HEK293 (cell line): ENCODE data around the gene SMURF1.

Experiments used
- FEZF1 ChIP-seq: fragments of 450-650 bp; formaldehyde crosslinking; IDR thresholded peaks from 2 replicates; pipeline ENCODE4 v1.5.1; 2016; ENCODE audit warnings: missing biosample characterization, missing genetic modification characterization
- GLI2 ChIP-seq: fragments of 450-650 bp; formaldehyde crosslinking; IDR thresholded peaks from 2 replicates; pipeline ENCODE4; 2017; ENCODE audit warnings: missing biosample characterization, missing genetic modification characterization, low read depth, borderline replicate concordance
- OSR2 ChIP-seq: fragments of 450-650 bp; formaldehyde crosslinking; IDR thresholded peaks from 2 replicates; pipeline ENCODE4 v1.5.1; 2016; ENCODE audit warnings: missing biosample characterization, missing genetic modification characterization
- PRDM1 ChIP-seq: fragments of 450-650 bp; formaldehyde crosslinking; IDR thresholded peaks from 2 replicates; pipeline ENCODE4; 2016; ENCODE audit warnings: missing biosample characterization, missing genetic modification characterization
- ZFP37 ChIP-seq: fragments of 450-650 bp; formaldehyde crosslinking; IDR thresholded peaks from 2 replicates; pipeline ENCODE4 v1.5.1; 2016; ENCODE audit warnings: missing biosample characterization, missing genetic modification characterization
- ZFP69B ChIP-seq: fragments of 450-650 bp; formaldehyde crosslinking; IDR thresholded peaks from 2 replicates; pipeline ENCODE4 v1.5.1; 2016; ENCODE audit warnings: missing biosample characterization, missing genetic modification characterization
- ZNF114 ChIP-seq: fragments of 450-650 bp; formaldehyde crosslinking; IDR thresholded peaks from 2 replicates; pipeline ENCODE4 v1.5.0; 2017; ENCODE audit warnings: missing biosample characterization, missing genetic modification characterization
- ZNF132 ChIP-seq: fragments of 450-650 bp; formaldehyde crosslinking; IDR thresholded peaks from 2 replicates; pipeline ENCODE4 v1.5.1; 2017; ENCODE audit warnings: missing biosample characterization, missing genetic modification characterization, borderline replicate concordance
- ZNF239 ChIP-seq: fragments of 450-650 bp; formaldehyde crosslinking; IDR thresholded peaks from 2 replicates; pipeline ENCODE4 v1.5.1; 2016; ENCODE audit warnings: missing biosample characterization, missing genetic modification characterization
- ZNF248 ChIP-seq: fragments of 450-650 bp; formaldehyde crosslinking; IDR thresholded peaks from 2 replicates; pipeline ENCODE4 v1.5.1; 2017; ENCODE audit warnings: missing biosample characterization, missing genetic modification characterization
- ZNF335 ChIP-seq: fragments of 450-650 bp; formaldehyde crosslinking; conservative IDR thresholded peaks from 2 replicates; pipeline ENCODE4 v1.5.1; 2016; ENCODE audit warnings: missing biosample characterization, missing genetic modification characterization
- ZNF530 ChIP-seq: fragments of 450-650 bp; formaldehyde crosslinking; IDR thresholded peaks from 2 replicates; pipeline ENCODE4 v1.5.1; 2016; ENCODE audit warnings: low read depth, missing biosample characterization, missing genetic modification characterization
- ZNF621 ChIP-seq: fragments of 450-650 bp; formaldehyde crosslinking; IDR thresholded peaks from 2 replicates; pipeline ENCODE4 v1.5.1; 2017; ENCODE audit warnings: missing biosample characterization, missing genetic modification characterization
- ZNF654 ChIP-seq: fragments of 450-650 bp; formaldehyde crosslinking; IDR thresholded peaks from 2 replicates; pipeline ENCODE4 v1.5.1; 2016; ENCODE audit warnings: low read depth, missing biosample characterization, missing genetic modification characterization
- ZNF658 ChIP-seq: fragments of 450-650 bp; formaldehyde crosslinking; IDR thresholded peaks from 2 replicates; pipeline ENCODE4; 2016; ENCODE audit warnings: missing biosample characterization, missing genetic modification characterization
- ZNF830 ChIP-seq: fragments of 450-650 bp; IDR thresholded peaks from 2 replicates; pipeline ENCODE4 v1.5.0; 2018; ENCODE audit warnings: missing biosample characterization, missing genetic modification characterization, low read depth, mild to moderate bottlenecking, moderate library complexity
- ZNF843 ChIP-seq: fragments of 450-650 bp; formaldehyde crosslinking; IDR thresholded peaks from 2 replicates; pipeline ENCODE4 v1.5.1; 2016; ENCODE audit warnings: missing biosample characterization, missing genetic modification characterization
- TF ChIP-seq, protein P1 (sequence below): fragments of 450-650 bp; formaldehyde crosslinking; IDR thresholded peaks from 2 replicates; pipeline ENCODE4 v1.5.1; 2016; ENCODE audit warnings: missing biosample characterization, missing genetic modification characterization
- TF ChIP-seq, protein P2 (sequence below): fragments of 450-650 bp; formaldehyde crosslinking; IDR thresholded peaks from 2 replicates; pipeline ENCODE4 v1.5.1; 2016; ENCODE audit warnings: missing biosample characterization, missing genetic modification characterization
- TF ChIP-seq, protein P3 (sequence below): fragments of 450-650 bp; formaldehyde crosslinking; IDR thresholded peaks from 2 replicates; pipeline ENCODE4 v1.5.1; 2016; ENCODE audit warnings: missing biosample characterization, missing genetic modification characterization
- TF ChIP-seq, protein P4 (sequence below): IDR thresholded peaks from 2 replicates; pipeline ENCODE4 v1.6.1; 2011; ENCODE audit warnings: mild to moderate bottlenecking, low read depth, low read length, borderline replicate concordance
- TF ChIP-seq, protein P5 (sequence below): fragments of 450-650 bp; formaldehyde crosslinking; IDR thresholded peaks from 2 replicates; pipeline ENCODE4 v1.5.1; 2017; ENCODE audit warnings: missing biosample characterization, missing genetic modification characterization
- TF ChIP-seq, protein P6 (sequence below): fragments of 450-650 bp; formaldehyde crosslinking; IDR thresholded peaks from 2 replicates; pipeline ENCODE4 v1.5.1; 2016; ENCODE audit warnings: missing biosample characterization, missing genetic modification characterization, low read depth
- TF ChIP-seq, protein P7 (sequence below): fragments of 450-650 bp; formaldehyde crosslinking; IDR thresholded peaks from 2 replicates; pipeline ENCODE4 v1.5.1; 2017; ENCODE audit warnings: missing biosample characterization, missing genetic modification characterization
- TF ChIP-seq, protein P8 (sequence below): fragments of 450-650 bp; formaldehyde crosslinking; IDR thresholded peaks from 2 replicates; pipeline ENCODE4 v1.5.1; 2017; ENCODE audit warnings: missing biosample characterization, missing genetic modification characterization

Gene SMURF1

DNA sequence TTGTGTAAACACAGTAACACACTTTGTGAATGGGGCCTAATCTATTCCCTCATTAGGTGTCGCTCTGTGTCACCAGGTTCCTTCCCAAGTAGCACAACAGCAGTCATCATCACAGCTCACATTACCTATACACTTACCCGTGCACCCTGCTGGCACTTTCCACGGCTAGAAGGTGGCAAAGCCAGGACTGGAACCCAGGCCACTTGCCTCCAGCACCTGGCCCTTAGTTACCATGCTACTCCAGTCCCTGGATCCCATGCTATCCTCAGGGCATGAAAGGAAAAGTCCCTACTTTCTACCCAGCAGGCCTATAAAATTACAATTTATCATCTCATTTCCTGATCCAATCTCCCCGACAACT lies 18.4 kb downstream of the SMURF1 start (continued):
- TF ChIP-seq, protein P1, sequence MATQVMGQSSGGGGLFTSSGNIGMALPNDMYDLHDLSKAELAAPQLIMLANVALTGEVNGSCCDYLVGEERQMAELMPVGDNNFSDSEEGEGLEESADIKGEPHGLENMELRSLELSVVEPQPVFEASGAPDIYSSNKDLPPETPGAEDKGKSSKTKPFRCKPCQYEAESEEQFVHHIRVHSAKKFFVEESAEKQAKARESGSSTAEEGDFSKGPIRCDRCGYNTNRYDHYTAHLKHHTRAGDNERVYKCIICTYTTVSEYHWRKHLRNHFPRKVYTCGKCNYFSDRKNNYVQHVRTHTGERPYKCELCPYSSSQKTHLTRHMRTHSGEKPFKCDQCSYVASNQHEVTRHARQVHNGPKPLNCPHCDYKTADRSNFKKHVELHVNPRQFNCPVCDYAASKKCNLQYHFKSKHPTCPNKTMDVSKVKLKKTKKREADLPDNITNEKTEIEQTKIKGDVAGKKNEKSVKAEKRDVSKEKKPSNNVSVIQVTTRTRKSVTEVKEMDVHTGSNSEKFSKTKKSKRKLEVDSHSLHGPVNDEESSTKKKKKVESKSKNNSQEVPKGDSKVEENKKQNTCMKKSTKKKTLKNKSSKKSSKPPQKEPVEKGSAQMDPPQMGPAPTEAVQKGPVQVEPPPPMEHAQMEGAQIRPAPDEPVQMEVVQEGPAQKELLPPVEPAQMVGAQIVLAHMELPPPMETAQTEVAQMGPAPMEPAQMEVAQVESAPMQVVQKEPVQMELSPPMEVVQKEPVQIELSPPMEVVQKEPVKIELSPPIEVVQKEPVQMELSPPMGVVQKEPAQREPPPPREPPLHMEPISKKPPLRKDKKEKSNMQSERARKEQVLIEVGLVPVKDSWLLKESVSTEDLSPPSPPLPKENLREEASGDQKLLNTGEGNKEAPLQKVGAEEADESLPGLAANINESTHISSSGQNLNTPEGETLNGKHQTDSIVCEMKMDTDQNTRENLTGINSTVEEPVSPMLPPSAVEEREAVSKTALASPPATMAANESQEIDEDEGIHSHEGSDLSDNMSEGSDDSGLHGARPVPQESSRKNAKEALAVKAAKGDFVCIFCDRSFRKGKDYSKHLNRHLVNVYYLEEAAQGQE (tag by site-specific recombination) = no peak
- TF ChIP-seq ZNF654 (tag by site-specific recombination) (peak; percentile 44), GLI2 (no peak), ZNF830 (tag by site-specific recombination) (no peak), ZNF843 (no peak; the same call in 1 of the 2 replicates), ZNF132 (tag by site-specific recombination) (no peak), ZNF335 (tag by site-specific recombination) (no peak), ZNF530 (tag by site-specific recombination) (no peak), OSR2 (tag by site-specific recombination) (peak; percentile 99), ZNF239 (no peak), ZNF621 (tag by site-specific recombination) (no peak), ZFP69B (tag by site-specific recombination) (no peak), PRDM1 (peak; percentile 91), FEZF1 (tag by site-specific recombination) (no peak), ZNF114 (tag by site-specific recombination) (no peak), ZNF658 (tag by site-specific recombination) (no peak), ZFP37 (no peak), ZNF248 (no peak)
- TF ChIP-seq, protein P2, sequence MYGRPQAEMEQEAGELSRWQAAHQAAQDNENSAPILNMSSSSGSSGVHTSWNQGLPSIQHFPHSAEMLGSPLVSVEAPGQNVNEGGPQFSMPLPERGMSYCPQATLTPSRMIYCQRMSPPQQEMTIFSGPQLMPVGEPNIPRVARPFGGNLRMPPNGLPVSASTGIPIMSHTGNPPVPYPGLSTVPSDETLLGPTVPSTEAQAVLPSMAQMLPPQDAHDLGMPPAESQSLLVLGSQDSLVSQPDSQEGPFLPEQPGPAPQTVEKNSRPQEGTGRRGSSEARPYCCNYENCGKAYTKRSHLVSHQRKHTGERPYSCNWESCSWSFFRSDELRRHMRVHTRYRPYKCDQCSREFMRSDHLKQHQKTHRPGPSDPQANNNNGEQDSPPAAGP (tag by site-specific recombination) = peak; percentile 19; the same call in 1 of the 2 replicates
- TF ChIP-seq, protein P3, sequence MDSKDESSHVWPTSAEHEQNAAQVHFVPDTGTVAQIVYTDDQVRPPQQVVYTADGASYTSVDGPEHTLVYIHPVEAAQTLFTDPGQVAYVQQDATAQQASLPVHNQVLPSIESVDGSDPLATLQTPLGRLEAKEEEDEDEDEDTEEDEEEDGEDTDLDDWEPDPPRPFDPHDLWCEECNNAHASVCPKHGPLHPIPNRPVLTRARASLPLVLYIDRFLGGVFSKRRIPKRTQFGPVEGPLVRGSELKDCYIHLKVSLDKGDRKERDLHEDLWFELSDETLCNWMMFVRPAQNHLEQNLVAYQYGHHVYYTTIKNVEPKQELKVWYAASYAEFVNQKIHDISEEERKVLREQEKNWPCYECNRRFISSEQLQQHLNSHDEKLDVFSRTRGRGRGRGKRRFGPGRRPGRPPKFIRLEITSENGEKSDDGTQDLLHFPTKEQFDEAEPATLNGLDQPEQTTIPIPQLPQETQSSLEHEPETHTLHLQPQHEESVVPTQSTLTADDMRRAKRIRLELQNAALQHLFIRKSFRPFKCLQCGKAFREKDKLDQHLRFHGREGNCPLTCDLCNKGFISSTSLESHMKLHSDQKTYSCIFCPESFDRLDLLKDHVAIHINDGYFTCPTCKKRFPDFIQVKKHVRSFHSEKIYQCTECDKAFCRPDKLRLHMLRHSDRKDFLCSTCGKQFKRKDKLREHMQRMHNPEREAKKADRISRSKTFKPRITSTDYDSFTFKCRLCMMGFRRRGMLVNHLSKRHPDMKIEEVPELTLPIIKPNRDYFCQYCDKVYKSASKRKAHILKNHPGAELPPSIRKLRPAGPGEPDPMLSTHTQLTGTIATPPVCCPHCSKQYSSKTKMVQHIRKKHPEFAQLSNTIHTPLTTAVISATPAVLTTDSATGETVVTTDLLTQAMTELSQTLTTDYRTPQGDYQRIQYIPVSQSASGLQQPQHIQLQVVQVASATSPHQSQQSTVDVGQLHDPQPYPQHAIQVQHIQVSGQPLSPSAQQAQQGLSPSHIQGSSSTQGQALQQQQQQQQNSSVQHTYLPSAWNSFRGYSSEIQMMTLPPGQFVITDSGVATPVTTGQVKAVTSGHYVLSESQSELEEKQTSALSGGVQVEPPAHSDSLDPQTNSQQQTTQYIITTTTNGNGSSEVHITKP (tag by site-specific recombination) = no peak
- TF ChIP-seq, protein P4, sequence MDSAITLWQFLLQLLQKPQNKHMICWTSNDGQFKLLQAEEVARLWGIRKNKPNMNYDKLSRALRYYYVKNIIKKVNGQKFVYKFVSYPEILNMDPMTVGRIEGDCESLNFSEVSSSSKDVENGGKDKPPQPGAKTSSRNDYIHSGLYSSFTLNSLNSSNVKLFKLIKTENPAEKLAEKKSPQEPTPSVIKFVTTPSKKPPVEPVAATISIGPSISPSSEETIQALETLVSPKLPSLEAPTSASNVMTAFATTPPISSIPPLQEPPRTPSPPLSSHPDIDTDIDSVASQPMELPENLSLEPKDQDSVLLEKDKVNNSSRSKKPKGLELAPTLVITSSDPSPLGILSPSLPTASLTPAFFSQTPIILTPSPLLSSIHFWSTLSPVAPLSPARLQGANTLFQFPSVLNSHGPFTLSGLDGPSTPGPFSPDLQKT = no peak
- TF ChIP-seq, protein P5, sequence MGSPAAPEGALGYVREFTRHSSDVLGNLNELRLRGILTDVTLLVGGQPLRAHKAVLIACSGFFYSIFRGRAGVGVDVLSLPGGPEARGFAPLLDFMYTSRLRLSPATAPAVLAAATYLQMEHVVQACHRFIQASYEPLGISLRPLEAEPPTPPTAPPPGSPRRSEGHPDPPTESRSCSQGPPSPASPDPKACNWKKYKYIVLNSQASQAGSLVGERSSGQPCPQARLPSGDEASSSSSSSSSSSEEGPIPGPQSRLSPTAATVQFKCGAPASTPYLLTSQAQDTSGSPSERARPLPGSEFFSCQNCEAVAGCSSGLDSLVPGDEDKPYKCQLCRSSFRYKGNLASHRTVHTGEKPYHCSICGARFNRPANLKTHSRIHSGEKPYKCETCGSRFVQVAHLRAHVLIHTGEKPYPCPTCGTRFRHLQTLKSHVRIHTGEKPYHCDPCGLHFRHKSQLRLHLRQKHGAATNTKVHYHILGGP = no peak
- TF ChIP-seq, protein P6, sequence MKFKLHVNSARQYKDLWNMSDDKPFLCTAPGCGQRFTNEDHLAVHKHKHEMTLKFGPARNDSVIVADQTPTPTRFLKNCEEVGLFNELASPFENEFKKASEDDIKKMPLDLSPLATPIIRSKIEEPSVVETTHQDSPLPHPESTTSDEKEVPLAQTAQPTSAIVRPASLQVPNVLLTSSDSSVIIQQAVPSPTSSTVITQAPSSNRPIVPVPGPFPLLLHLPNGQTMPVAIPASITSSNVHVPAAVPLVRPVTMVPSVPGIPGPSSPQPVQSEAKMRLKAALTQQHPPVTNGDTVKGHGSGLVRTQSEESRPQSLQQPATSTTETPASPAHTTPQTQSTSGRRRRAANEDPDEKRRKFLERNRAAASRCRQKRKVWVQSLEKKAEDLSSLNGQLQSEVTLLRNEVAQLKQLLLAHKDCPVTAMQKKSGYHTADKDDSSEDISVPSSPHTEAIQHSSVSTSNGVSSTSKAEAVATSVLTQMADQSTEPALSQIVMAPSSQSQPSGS (tag by site-specific recombination) = no peak
- TF ChIP-seq, protein P7, sequence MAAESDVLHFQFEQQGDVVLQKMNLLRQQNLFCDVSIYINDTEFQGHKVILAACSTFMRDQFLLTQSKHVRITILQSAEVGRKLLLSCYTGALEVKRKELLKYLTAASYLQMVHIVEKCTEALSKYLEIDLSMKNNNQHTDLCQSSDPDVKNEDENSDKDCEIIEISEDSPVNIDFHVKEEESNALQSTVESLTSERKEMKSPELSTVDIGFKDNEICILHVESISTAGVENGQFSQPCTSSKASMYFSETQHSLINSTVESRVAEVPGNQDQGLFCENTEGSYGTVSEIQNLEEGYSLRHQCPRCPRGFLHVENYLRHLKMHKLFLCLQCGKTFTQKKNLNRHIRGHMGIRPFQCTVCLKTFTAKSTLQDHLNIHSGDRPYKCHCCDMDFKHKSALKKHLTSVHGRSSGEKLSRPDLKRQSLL (tag by site-specific recombination) = no peak
- TF ChIP-seq, protein P8, sequence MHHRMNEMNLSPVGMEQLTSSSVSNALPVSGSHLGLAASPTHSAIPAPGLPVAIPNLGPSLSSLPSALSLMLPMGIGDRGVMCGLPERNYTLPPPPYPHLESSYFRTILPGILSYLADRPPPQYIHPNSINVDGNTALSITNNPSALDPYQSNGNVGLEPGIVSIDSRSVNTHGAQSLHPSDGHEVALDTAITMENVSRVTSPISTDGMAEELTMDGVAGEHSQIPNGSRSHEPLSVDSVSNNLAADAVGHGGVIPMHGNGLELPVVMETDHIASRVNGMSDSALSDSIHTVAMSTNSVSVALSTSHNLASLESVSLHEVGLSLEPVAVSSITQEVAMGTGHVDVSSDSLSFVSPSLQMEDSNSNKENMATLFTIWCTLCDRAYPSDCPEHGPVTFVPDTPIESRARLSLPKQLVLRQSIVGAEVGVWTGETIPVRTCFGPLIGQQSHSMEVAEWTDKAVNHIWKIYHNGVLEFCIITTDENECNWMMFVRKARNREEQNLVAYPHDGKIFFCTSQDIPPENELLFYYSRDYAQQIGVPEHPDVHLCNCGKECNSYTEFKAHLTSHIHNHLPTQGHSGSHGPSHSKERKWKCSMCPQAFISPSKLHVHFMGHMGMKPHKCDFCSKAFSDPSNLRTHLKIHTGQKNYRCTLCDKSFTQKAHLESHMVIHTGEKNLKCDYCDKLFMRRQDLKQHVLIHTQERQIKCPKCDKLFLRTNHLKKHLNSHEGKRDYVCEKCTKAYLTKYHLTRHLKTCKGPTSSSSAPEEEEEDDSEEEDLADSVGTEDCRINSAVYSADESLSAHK (tag by site-specific recombination) = 0 out of 2 replicates have a peak, but pooled peaks have one; percentile 39
